Activated CD4-positive, alpha-beta T cell treated with anti-CD3 and anti-CD28 coated beads, Interleukin-2, amount 50 U/mL, for 1 hour (primary cell): ENCODE data around the gene USP22.
"Not testable (repeated sequence)": the region's sequence is repeated elsewhere in the genome, so short reads cannot be mapped to it uniquely, and the experiment has no call there.

Source experiments
- DNase-seq: peaks from one replicate; pipeline ENCODE4 v3.0.0-alpha.2; 2020

The USP22 gene

DNA sequence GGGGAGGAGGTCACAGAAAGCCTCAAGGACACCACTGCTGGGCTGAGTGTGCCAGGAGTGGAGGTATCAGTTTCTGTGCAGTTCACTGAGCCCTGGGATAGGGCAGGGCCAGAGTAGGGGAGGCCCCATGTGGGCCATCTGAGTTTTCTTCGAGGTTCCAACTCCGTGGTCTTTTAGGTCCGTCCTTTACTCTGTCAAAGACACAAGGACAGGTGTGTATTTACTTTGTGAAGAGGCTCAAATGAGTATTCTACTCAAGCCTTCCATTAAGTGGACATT, 59.5 kb downstream of the USP22 start:
- no peak for DNase-seq

DNA sequence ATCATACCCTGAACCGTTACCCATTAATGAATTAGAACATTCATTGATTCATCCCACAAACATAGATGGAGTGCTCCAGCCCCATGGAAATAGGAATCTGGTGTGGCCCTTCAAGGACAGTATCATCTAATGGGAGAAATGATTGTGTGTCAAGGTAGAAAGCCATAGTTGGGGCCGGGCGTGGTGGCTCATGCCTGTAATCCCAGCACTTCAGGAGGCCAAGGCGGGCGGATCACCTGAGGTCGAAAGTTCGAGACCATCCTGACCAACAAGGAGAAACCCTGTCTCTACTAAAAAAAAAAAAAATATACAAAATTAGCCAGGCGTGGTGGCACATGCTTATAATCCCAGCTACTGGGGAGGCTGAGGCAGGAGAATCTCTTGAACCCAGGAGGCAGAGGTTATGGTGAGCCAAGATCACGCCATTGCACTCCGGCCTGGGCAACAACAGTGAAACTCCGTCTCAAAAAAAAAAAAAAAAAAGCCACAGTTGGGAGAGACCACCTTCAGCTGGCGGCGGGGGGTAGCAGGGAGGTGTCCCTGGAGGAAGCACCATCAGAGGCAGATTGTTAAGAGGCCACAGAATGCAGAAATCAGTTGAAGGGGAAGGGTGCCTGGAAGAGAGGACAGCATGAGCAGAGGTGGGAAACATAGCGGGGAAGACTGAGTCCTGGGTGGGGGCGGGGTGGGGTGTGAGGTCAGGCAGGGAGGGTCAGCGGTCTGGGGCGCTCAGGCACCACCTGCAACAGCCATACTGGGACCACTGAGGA, 60.0 kb downstream of the USP22 start:
- DNase-seq = no peak

DNA sequence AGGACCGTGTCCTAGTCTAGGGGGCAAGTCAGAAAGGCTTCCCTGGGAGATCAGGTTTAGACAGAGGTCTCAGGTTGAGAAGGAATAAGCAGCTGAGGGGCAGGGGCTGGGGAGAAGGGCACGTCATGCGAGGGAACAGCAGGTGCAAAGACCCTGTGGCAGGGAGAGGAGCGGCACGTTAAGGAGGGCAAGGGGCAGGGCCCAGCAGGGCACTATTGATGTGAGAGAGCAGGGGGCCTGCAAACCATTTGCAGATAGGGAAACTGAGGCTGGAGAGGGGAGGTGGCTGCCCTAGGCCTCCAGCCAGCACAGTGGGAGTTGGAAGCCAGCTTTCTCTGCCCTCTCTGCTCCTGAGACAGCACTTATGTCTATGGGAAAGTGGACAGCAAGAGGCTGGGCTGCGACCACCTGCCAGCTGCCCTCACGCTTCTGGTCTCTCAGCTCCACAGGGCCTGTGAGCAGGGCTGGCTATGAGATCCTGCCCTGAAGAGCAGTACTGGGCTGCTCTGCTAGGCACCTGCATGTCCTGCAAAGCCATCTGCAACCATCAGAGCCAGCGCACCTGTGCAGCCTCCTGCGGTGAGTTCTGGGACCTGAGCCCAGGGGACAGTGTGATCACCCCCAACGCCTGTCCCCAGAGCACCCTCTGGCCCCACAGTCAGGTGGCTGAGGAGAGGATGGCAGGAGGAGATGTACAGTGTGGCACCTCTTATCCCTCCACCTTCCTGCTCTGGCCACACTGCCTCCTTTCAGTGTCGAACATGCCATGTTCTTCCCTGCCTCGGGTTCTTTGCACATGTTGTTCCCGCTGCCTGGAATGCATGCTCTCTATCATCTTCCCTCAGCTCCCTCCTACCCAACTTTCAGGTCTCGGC, 61.5 kb downstream of the USP22 start:
- no peak for DNase-seq

DNA sequence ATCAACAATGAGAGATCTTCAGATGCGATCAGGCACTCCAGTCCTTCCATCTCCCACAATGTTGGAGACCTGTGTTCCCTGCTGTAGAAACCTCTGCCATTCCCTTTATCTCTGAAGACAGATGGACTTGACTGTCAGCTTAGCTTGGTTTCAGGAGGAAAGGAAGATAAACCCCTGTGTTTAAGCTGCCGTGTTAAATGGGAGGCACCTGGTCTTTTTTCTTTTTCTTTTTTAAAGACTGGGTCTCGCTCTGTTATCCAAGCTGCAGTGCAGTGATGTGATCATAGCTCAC, 63.1 kb downstream of the USP22 start:
- DNase-seq = no peak

DNA sequence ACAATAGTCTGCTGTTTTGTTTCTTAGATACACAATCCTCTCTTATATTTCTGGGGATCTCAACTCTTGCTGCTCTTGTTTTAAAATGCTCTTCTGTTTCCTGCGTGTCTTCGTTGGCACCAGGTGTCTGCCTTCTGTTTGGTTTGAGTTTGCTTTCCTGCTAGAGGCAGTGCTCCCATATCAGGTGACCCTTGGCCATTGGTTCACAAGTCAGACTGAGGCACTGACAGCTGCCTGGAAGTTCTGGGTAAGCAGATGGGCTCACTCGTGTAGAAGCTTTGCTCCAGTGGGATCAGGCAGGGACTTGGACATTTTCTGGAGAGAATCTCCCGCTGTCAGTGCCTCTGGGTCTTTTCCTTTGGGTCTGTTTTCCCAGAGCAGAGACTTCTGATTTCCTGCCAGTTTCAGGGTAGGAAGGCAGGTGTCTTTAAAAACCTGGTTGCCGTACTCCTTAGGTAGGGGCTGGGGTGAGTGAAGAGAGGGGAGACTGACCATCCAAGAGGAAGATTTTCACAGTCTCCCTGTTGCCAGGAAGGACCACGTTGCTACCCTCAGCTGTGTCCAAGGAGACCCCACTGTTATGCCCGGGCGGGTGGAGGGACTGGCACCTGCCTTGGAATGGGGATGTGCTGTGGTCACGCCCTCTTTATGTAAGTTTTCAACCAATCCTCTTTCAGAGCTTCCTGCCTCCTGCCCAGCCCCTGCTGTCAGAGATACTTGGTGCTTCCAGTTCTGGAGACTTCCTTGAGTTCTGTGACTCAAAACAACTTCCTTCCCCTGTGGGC, 63.6 kb downstream of the USP22 start:
- DNase-seq = not testable (repeated sequence)

GRCh38 chr17:20977609-20978253, 65.1 kb downstream of the USP22 start:
- not testable (repeated sequence) for DNase-seq

DNA sequence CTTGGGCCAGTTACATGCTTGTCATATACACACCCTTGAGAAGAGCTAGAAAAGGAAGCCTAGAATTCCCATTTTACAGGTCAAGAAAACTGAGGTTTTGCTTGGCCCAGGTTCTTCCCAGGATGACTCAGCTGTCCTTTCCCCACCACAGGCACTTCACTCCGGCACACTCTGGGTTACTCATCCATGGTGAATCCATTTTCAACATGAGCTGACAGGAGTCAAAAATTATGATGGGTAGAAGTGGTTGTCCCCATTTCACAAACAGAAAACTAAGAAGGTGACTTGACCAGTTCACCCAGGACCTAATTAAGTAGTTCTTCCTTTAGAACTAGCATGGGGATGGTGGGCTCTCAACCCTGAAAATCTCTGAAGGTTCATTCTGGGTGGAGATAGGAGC, 67.2 kb downstream of the USP22 start:
- no peak for DNase-seq

- DNase-seq = no peak
Observed at GRCh38 chr17:20970329-20970728, 72.5 kb downstream of the USP22 start.

DNA sequence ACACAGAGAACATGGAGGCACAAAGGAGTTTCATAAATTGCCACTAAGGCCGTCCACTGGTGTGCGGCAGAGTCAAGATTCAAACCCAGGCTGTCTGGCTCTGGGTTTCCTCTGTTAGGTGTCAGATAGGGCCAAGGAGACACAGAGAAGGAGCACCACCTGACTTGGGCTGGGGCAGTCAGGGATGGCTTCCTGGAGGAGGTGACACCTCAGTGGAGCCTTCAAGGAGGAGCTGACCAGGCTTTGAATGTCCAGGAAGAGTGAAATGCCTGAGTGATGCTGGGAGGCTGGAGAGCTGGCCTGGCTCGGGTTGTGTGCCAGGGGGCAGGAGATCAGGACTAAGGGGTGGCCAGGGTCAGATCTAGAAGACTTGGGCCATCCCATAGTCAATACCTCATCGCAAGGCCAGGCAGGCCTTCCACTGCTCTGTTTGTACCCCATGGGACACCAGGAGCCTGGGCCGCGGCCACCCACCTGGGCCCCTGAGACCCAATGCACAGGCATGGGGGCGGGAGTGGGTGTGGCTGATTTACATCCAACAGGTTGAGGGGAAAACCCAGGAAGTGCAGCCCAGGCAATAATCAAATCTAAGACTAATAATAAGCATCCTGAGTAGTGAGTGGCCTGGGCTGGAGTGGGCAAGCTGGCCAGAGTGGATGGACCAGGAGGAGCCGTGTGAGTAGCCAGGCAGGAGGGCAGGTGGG, 73.7 kb downstream of the USP22 start:
- DNase-seq = no peak

DNA sequence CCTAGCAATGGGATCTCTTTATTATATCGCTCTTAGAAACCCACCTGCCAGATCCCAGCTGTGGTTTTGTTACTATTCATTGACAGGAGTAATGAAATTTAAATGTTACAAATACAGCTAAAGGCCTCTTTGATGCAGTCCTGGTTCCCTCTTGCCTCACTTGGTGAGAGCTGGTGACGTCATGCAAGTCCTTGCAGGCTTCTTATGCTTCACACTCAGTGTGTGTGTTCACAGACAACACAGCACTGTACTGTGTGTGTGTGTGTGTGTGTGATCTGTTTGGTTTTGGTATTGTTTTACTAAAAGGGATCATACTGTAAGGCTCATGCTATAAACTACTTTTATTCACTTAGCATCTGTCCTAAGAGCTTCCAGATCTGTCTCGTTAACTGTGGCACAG, 75.0 kb downstream of the USP22 start:
- no peak for DNase-seq

GRCh38 chr17:20966870-20967269, 75.9 kb downstream of the USP22 start:
- no peak for DNase-seq

GRCh38 chr17:20965492-20965891, 77.3 kb downstream of the USP22 start:
- no peak for DNase-seq

DNA sequence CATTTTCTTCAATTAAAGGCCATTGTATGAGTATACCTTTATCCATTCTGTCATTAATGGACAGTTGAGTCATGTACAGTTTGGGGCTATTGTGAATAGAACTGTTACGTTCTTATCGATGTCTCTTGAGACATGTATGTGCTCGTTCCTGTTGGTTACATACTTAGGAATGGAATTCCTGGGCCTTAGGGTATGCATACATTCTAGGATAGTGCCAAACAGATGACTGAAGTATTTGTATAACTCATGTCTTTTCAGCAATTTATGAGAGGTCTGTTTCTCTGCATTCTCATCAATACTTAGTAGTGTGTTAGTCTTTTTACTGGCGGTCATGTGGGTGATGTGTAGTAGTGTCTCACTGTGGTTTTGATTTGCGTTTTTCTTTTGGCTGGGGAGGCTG, 81.2 kb downstream of the USP22 start:
- DNase-seq = no peak

- DNase-seq = no peak
Observed at GRCh38 chr17:20960871-20961270, 81.9 kb downstream of the USP22 start.

DNA sequence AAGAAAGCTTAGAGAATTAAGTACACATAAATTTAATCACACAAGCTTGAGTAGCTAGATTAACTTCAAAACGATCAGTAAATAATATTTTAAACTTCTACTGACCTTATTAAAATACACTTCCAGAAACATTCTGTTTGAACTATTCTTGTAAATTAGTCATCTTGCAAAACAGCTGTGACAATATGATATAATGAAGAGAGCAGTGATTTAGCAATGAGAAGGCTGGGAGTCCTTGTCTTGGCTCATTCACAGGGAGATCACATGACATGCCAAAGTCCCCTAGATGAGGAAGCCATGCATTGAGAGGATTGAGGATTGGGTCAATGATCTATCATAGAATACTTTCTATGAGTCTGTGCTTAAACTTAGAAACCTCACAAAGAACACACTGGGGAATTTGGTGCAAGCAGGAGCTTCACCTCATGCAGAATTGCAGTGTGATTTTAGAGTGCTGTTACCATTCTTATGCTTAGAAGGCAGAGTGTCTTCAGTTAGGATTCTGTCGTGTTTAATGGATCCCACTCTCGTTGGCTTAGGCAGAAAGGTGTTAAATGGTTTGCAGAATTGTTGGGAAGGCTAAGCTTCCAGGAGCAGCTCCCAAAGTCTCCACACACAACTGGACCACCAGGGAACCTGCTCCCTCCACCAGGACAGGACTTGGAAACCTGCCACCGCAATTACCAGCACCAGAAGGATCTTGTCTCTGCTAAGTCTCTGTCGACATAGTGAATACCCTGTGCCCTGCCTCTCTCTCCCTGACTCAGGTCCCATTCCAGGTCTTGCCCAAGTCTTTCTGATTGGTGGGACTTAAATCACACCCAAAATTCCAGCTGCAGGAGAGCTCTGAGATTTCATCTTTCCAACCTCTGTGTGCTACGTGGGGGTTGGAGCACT, 87.1 kb downstream of the USP22 start:
- DNase-seq = no peak

DNA sequence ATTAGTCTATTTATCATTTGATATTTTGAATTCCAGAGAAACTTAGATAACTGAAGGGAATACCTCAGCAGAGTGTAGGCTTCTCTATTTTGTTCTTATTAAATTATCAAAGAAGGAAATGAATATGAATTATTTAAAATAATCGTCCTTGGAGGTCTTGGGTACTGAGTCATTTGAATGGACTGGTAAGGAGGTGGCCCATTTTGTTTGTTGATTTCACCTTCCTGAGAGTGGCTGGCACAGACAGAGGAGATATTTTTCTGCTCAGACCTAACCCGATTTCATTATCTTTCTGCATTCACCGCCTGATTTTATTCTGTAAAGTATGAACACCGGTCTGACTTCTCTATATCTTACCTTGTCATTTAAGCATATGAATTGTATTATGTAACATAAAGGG, 88.0 kb downstream of the USP22 start:
- no peak for DNase-seq

DNA sequence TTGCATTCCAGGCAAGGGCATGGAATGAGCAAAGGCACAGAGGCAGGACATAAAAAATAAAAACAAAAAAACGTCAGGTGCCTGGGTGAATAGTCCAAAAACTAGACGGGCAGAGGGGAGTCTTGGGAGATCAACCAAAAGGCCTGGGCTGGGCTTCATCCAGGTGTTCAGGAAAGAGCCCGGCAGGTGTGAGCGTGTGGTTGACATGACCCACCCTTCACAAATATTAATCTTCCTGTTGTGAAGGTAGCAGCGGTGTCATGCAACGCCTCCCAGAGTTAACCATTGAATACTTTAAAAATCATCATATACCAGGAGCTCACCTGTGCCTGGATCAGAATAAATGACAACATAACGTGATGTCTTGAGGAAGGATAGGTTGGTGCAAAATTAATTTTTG, 90.6 kb downstream of the USP22 start:
- no peak for DNase-seq
